Naive thymus-derived CD4-positive, alpha-beta T cell (primary cell): ENCODE results near the gene PTPMT1. TPM values are rescaled to one million over a fixed set of nuclear protein-coding genes. Genes with fewer than 3 reads are reported as not detected.
A peak's percentile ranks its signal among the peaks of the same experiment; 100 is the strongest.
"Not testable (repeated sequence)": the region's sequence is repeated elsewhere in the genome, so short reads cannot be mapped to it uniquely, and the experiment has no call there.

Experiments
- ATAC-seq: fragments of 150-1000 bp; cut with Tn5 transposase; 2 replicates; pipeline ENCODE4 v1.10.0; 2021; ENCODE audit warnings: mild to moderate bottlenecking, moderate library complexity
- CTCF ChIA-PET: fragments of 350-600 bp; sonication (Branson Sonifier 250); formaldehyde crosslinking; loops from one replicate; lab custom pipeline; 2021; ENCODE audit warnings: antibody characterized with exemption; lab: Charles Lee
- POLR2A ChIA-PET: fragments of 350-600 bp; sonication (Branson Sonifier 250); formaldehyde crosslinking; loops from one replicate; lab custom pipeline; 2021; ENCODE audit warnings: antibody characterized with exemption, inconsistent platforms; lab: Charles Lee
- DNase-seq, 9 donors: peaks; one replicate each; pipeline versions ENCODE4 v3.0.0 to v3.0.0-alpha.2; 2020 to 2022; ENCODE audit warnings: mixed read lengths in 1 of 9
- H3K27ac ChIP-seq: one replicate; pipeline ENCODE4 v1.7.0; 2013; ENCODE audit warnings: mild to moderate bottlenecking, low read depth, low read length, moderate library complexity
- H3K27me3 ChIP-seq, 2 donors: one replicate each; pipeline ENCODE4 v1.7.0; 2013; ENCODE audit warnings: low read length in 2 of 2, mild to moderate bottlenecking in 2 of 2, moderate library complexity in 2 of 2; ENCODE audit not compliant: control insufficient read depth in 2 of 2, insufficient read depth in 2 of 2
- H3K36me3 ChIP-seq, 3 experiments: 1 replicate in 2 of 3; 2 replicates in 1 of 3; pipeline ENCODE4 v1.7.0; 2013; ENCODE audit warnings: low read length in 3 of 3, mild to moderate bottlenecking in 3 of 3, moderate library complexity in 1 of 3; ENCODE audit not compliant: insufficient read depth in 3 of 3, control insufficient read depth in 2 of 3
- H3K4me1 ChIP-seq, 2 donors: one replicate each; pipeline ENCODE4 v1.7.0; 2013; ENCODE audit warnings: low read length in 2 of 2, mild to moderate bottlenecking in 2 of 2, moderate library complexity in 1 of 2; ENCODE audit not compliant: control insufficient read depth in 2 of 2, insufficient read depth in 2 of 2
- H3K4me3 ChIP-seq: 2 replicates; pipeline ENCODE4 v1.7.0; 2013; ENCODE audit warnings: mild to moderate bottlenecking, low read length
- H3K9me3 ChIP-seq, 3 experiments: 1 replicate in 2 of 3; 2 replicates in 1 of 3; pipeline ENCODE4 v1.7.0; 2013; ENCODE audit warnings: low read length in 3 of 3; ENCODE audit not compliant: control insufficient read depth in 2 of 3
- H3K27ac Mint-ChIP-seq, 9 donors: one replicate each; pipeline ENCODE4 v1.8.0; 2020 to 2022; ENCODE audit warnings: mixed read lengths in 9 of 9, mild to moderate bottlenecking in 8 of 9, moderate library complexity in 5 of 9, inconsistent platforms in 2 of 9
- H3K27me3 Mint-ChIP-seq, 5 donors: one replicate each; pipeline ENCODE4 v1.8.0; 2021 to 2022; ENCODE audit warnings: mixed read lengths in 5 of 5, mild to moderate bottlenecking in 1 of 5
- H3K36me3 Mint-ChIP-seq, 5 donors: one replicate each; pipeline ENCODE4 v1.8.0; 2020 to 2022; ENCODE audit warnings: mixed read lengths in 5 of 5, mild to moderate bottlenecking in 3 of 5, inconsistent platforms in 1 of 5
- H3K4me1 Mint-ChIP-seq, 7 donors: one replicate each; pipeline ENCODE4 v1.8.0; 2020 to 2022; ENCODE audit warnings: mixed read lengths in 7 of 7, mild to moderate bottlenecking in 3 of 7, inconsistent platforms in 1 of 7
- H3K4me3 Mint-ChIP-seq, 10 donors: one replicate each; pipeline ENCODE4 v1.8.0; 2020 to 2022; ENCODE audit warnings: mild to moderate bottlenecking in 10 of 10, mixed read lengths in 10 of 10, moderate library complexity in 6 of 10, inconsistent platforms in 2 of 10
- H3K9me3 Mint-ChIP-seq, 11 donors: one replicate each; pipeline ENCODE4 v1.8.0; 2020 to 2022; ENCODE audit warnings: mixed read lengths in 11 of 11, mild to moderate bottlenecking in 4 of 11, inconsistent platforms in 1 of 11, moderate library complexity in 1 of 11
- intact Hi-C, 2 donors: fragments of 100-400 bp; cut with micrococcal nuclease; formaldehyde crosslinking; loops; one replicate each; pipeline ENCODE4 v1.15.1; 2023
- polyA plus RNA-seq, 2 donors: library from polyadenylated mRNA; unstranded; fragments of 300-500 nt; fragmentation: Illumina TruSeq; gene quantifications; one replicate each; pipeline ENCODE4 v1.2.3, GENCODE V29; 2021
- total RNA-seq, 6 experiments: library from RNA in 5 of 6; stranded (reverse) in 5 of 6; gene quantifications; 1 replicate in 5 of 6; 2 replicates in 1 of 6; pipeline ENCODE4 v1.2.3 and lab custom pipeline; 2021 to 2026

The PTPMT1 gene
- total and polyA plus RNA-seq, 7 experiments from 2014 or later = 20.5 to 72.9 (median 24.1) TPM

DNA sequence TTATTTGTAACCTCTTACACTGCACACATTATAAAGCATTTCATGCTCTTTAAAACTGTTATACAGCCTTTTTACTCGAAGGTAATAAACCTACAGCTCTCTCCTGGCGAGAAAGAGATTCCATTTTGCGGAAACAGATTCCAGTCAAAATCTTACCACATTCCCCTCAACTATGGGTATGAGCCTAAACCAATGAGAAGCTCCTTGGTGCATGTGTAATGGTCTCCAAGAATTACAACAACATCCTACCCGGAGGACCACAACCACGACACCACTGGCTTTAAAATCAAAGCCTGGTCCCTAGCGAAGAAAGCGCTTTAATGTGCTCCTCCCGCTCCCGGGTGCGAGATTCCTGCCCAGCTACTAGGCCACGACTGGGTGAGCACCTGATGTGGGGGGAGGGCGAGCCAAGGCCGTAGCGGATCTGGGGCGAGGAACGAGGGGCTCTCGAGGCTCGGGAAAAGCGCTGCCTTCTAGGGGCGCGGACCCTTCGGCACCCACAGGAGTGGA is 13.3 kb upstream of the PTPMT1 start:
- Mint-ChIP-seq H3K27me3 (no peaks in the 10 kb centered on the region), H3K4me1 (peaks cover 40 to 64% (median 48%) of the 10 kb centered on the region in 7 donors), H3K27ac (peak overlapping the region; percentile 86 to 97 (median 95)), H3K4me3 (peak overlapping the region; percentile 93 to 100 (median 96)), H3K9me3 (peaks cover 0 to 2% (median 0%) of the 10 kb centered on the region in 11 donors), H3K36me3 (peaks cover 0 to 15% (median 5%) of the 10 kb centered on the region in 5 donors)
- POLR2A ChIA-PET = interaction anchor here (0.5 to 7.3 kb wide), 9 partner anchors 12 to 430 kb away, joined by 3 to 38 read pairs (median 3); partner anchors contain the start of genes KBTBD4, NDUFS3 and PTPMT1
- DNase-seq = peak in 6 of 9 donors; percentile 4 to 51 (median 8)
- no peak for ATAC-seq
- H3K27ac ChIP-seq = peak overlapping the region; percentile 89
- H3K4me1 ChIP-seq = peaks cover 27 to 34% of the 10 kb centered on the region in 2 donors
- H3K9me3 ChIP-seq = no peaks in the 10 kb centered on the region
- intact Hi-C loops = loop anchor here (1.0 to 10.0 kb wide), 14 partner anchors 40 to 1635 kb away; partner anchors contain the start of genes ARFGAP2 (in 2 of the 2), ACP2 (in 1 of the 2), AGBL2 (in 1 of the 2) and ARHGAP1 (in 1 of the 2)
- H3K36me3 ChIP-seq = no peaks in the 10 kb centered on the region
- CTCF ChIA-PET = interaction anchor here (1.0 kb wide), 1 partner anchor 65 kb away, joined by 3 read pairs; no protein-coding TSS in a partner anchor
- peak overlapping the region; percentile 87 for H3K4me3 ChIP-seq
- H3K27me3 ChIP-seq = no peaks in the 10 kb centered on the region

DNA sequence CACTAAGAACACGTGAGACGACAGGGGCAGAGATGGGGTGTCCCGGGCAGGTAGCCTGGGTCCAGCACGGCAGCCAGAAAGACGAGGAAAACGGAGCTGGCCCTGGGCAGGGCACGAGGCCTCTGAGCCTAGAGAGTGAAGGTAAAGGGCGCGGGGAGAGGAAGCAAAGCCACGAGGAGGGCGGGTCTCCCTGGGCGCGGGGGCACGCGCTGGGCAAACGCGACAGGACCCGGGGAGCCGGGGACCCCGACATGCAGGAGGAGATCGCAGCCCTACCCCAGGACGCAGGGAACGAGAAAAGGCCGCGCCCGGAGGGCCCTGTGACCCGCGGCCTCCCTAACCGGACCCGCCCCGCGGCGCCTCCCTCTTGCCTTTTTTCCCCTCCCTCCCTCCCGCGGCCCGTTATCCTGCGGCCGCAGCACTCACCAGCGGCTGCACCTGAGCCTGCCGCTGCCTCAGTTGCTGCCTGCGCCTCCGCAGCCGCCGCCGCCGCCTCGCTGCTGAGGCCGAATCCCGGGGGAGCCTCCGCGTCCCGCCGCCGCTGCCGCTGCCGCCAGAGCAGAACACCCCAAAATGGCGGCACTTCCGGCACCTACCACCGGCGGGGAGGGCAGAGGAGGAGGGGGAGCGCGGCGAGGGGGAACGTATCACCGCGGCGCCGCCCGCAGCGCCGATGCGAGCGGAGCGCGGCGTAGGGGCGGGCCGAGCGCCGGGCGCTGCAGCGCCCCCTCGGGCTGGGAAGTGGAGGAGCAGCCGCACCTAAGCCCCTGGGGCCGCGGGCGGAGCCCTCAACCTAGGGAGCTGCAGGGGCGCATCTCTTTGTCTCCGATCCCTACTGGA is 12.6 kb upstream of the PTPMT1 start, which contains the start of gene CELF1:
TSS of gene CELF1 (minus strand) at position 567 of the 840 bp plus-strand sequence. CDS start 53,609 bp downstream, outside the sequence.
- Mint-ChIP-seq H3K27me3 (no peaks in the 10 kb centered on the region), H3K4me3 (peak within 1 kb of the TSS; percentile 93 to 100 (median 96)), H3K27ac (peak within 1 kb of the TSS; percentile 86 to 97 (median 95)), H3K4me1 (peaks cover 36 to 57% (median 42%) of the 10 kb centered on the region in 7 donors), H3K9me3 (peaks cover 0 to 2% (median 0%) of the 10 kb centered on the region in 11 donors), H3K36me3 (peaks cover 0 to 14% (median 4%) of the 10 kb centered on the region in 5 donors)
- H3K9me3 ChIP-seq = no peaks in the 10 kb centered on the region
- peaks cover 27 to 34% of the 10 kb centered on the region in 2 donors for H3K4me1 ChIP-seq
- peak within 1 kb of the TSS; percentile 87 for H3K4me3 ChIP-seq
- DNase-seq (peak; percentile 88 to 95 (median 92)), ATAC-seq (peak; percentile 99)
- peak within 1 kb of the TSS; percentile 89 for H3K27ac ChIP-seq
- H3K27me3 ChIP-seq = no peaks in the 10 kb centered on the region
- ChIA-PET POLR2A (interaction anchor here (0.9 to 7.3 kb wide), 8 partner anchors 13 to 216 kb away, joined by 3 to 38 read pairs (median 4); partner anchors contain the start of genes KBTBD4, NDUFS3 and PTPMT1), CTCF (interaction anchor here (1.0 to 1.2 kb wide), 3 partner anchors 26 to 66 kb away, joined by 3 to 6 read pairs (median 3); partner anchors contain the start of genes KBTBD4 and NDUFS3)
- intact Hi-C loops = loop anchor here (1.0 to 10.0 kb wide), 23 partner anchors 13 to 1635 kb away; partner anchors contain the start of genes ARFGAP2 (in 2 of the 2), FNBP4 (in 2 of the 2), MTCH2 (in 2 of the 2) and PSMC3 (in 2 of the 2)
- H3K36me3 ChIP-seq = no peaks in the 10 kb centered on the region

DNA sequence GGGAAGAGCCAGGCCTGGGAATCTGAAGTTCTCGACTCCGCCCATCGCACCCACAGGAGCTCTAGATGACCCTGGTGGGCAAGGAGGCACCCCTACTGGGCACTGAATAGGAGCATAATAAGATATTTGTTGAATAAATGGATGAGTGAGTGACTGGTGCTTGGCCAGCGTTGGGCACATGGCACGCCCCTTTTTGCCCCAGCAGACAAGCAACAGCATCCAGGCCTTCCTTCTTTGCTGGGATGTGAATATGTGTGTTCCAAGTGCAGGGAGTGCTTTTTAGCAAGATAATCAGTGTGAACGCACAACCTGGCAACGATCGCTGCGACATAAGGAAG is 12.0 kb upstream of the PTPMT1 start:
- Histone ChIP-seq H3K9me3 (no peaks in the 10 kb centered on the region), H3K27me3 (no peaks in the 10 kb centered on the region), H3K4me1 (peaks cover 24 to 34% of the 10 kb centered on the region in 2 donors), H3K36me3 (no peaks in the 10 kb centered on the region), H3K4me3 (peak overlapping the region; percentile 62), H3K27ac (peak overlapping the region; percentile 89)
- H3K36me3 Mint-ChIP-seq = peaks cover 0 to 14% (median 4%) of the 10 kb centered on the region in 5 donors
- ChIA-PET POLR2A (interaction anchor here (3.0 to 7.3 kb wide), 2 partner anchors 12 to 25 kb away, joined by 25 to 38 read pairs; partner anchors contain the start of genes KBTBD4, NDUFS3 and PTPMT1), CTCF (interaction anchor here (1.0 to 1.2 kb wide), 2 partner anchors 25 to 35 kb away, joined by 3 to 6 read pairs; partner anchors contain the start of genes KBTBD4 and NDUFS3)
- DNase-seq (no peak), ATAC-seq (peak; percentile 15)
- H3K9me3 Mint-ChIP-seq = peaks cover 0 to 2% (median 0%) of the 10 kb centered on the region in 11 donors
- H3K4me3 Mint-ChIP-seq = peak overlapping the region; percentile 67 to 100 (median 96)
- intact Hi-C loops = loop anchor here (1.0 to 10.0 kb wide), 22 partner anchors 12 to 1636 kb away; partner anchors contain the start of genes ARFGAP2 (in 2 of the 2), FNBP4 (in 2 of the 2), MTCH2 (in 2 of the 2) and PSMC3 (in 2 of the 2)
- peak overlapping the region in 8 of 9 donors; percentile 51 to 97 (median 86) for H3K27ac Mint-ChIP-seq
- peaks cover 31 to 51% (median 36%) of the 10 kb centered on the region in 7 donors for H3K4me1 Mint-ChIP-seq
- H3K27me3 Mint-ChIP-seq = no peaks in the 10 kb centered on the region

DNA sequence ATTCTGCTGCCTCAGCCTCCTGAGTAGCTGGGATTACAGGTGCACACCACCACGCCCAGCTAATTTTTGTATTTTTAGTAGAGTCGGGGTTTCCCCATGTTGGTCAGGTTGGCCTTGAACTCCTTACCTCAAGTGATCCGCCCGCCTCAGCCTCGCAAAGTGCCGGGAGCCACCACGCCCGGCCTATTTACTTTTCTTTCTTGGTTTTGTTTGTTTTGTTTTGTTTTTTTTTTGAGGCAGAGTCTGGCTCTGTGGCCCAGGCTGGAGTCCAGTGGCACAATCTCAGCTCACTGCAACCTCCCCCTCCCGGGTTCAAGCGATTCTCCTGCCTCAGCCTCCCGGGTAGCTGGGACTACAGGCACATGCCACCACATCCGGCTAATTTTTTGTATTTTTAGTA is 8.4 kb upstream of the PTPMT1 start:
- H3K27me3 Mint-ChIP-seq, H3K4me3 Mint-ChIP-seq, H3K27me3 ChIP-seq, H3K9me3 ChIP-seq, H3K36me3 ChIP-seq, H3K4me3 ChIP-seq, H3K27ac ChIP-seq, H3K36me3 Mint-ChIP-seq, DNase-seq, CTCF ChIA-PET, H3K4me1 ChIP-seq, H3K9me3 Mint-ChIP-seq, ATAC-seq, H3K27ac Mint-ChIP-seq: not testable (repeated sequence)
- POLR2A ChIA-PET = interaction anchor here (0.6 to 7.3 kb wide), 2 partner anchors 9 to 13 kb away, joined by 5 to 38 read pairs; partner anchors contain the start of gene PTPMT1
- intact Hi-C loops = loop anchor here in 1 of 2 donors (10.0 kb wide), 3 partner anchors 712 to 1212 kb away; partner anchors contain the start of genes ATG13, CKAP5, DGKZ and HARBI1
- peaks cover 7 to 21% (median 13%) of the 10 kb centered on the region in 7 donors for H3K4me1 Mint-ChIP-seq

DNA sequence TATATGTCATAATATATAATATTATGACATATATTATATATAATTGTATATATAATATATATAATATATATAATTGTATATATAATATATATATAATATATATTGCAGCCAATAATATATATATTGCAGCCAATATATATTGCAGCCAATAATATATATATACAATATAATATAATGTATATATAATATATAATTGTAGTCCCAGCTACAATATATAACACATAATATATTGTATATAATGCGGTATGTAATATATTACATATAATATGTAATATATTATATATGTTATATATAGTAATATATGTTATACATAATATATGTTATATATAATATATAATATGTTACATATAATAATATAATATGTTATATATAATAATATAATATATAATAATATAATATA is 6.7 kb upstream of the PTPMT1 start:
- ATAC-seq (no peak), DNase-seq (no peak)
- no peak overlapping the region for H3K4me3 Mint-ChIP-seq
- POLR2A ChIA-PET = interaction anchor here (1.5 kb wide), 1 partner anchor 20 kb away, joined by 5 read pairs; the partner anchor contains the start of genes KBTBD4 and NDUFS3
- no peaks in the 10 kb centered on the region for H3K27me3 Mint-ChIP-seq
- H3K27ac Mint-ChIP-seq = no peak overlapping the region
- Histone ChIP-seq H3K4me1 (no peaks in the 10 kb centered on the region), H3K27ac (no peak overlapping the region), H3K36me3 (no peaks in the 10 kb centered on the region), H3K9me3 (no peaks in the 10 kb centered on the region), H3K27me3 (no peaks in the 10 kb centered on the region), H3K4me3 (no peak overlapping the region)
- peaks cover 0 to 15% (median 9%) of the 10 kb centered on the region in 7 donors for H3K4me1 Mint-ChIP-seq
- H3K36me3 Mint-ChIP-seq = no peaks in the 10 kb centered on the region
- intact Hi-C loops = loop anchor here in 1 of 2 donors (10.0 kb wide), 3 partner anchors 714 to 1214 kb away; partner anchors contain the start of genes ATG13, CKAP5, DGKZ and HARBI1
- CTCF ChIA-PET = no interaction called here
- no peaks in the 10 kb centered on the region for H3K9me3 Mint-ChIP-seq

DNA sequence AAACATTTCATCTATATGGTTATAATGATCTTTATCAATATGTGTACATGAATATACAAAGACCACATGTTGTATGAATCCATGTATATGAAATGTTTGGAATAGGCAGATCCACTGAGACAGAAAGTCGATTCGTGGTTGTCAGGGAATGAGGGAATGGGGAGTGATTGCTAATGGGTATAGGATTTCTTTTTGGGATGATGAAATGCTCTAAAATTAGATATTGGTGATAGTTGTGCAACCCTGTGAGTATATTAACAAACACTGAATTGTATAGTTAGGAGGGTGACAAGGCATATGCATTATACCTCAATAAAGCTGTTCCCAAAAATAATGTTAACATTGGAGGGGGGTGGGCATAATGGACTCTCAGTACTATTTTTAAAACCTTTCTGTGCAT is 5.0 kb upstream of the PTPMT1 start:
- Mint-ChIP-seq H3K36me3 (no peaks in the 10 kb centered on the region), H3K9me3 (no peaks in the 10 kb centered on the region)
- CTCF ChIA-PET = no interaction called here

More for the DNA sequence above, 5.0 kb upstream of the PTPMT1 start:
- Mint-ChIP-seq H3K27me3 (no peaks in the 10 kb centered on the region), H3K4me1 (peaks cover 0 to 18% (median 12%) of the 10 kb centered on the region in 7 donors), H3K4me3 (no peak overlapping the region), H3K27ac (peak overlapping the region in 1 of 9 donors; percentile 1)
- POLR2A ChIA-PET = no interaction called here
- H3K9me3 ChIP-seq = no peaks in the 10 kb centered on the region
- H3K27ac ChIP-seq = no peak overlapping the region
- intact Hi-C loops = no loop called here
- H3K4me1 ChIP-seq = no peaks in the 10 kb centered on the region
- no peak for DNase-seq
- no peak for ATAC-seq
- H3K4me3 ChIP-seq = no peak overlapping the region
- H3K36me3 ChIP-seq = no peaks in the 10 kb centered on the region
- no peaks in the 10 kb centered on the region for H3K27me3 ChIP-seq
